ENCODE measurements around the gene NUDCD3.

The NUDCD3 gene

GRCh38 chr7:44471436-44471835 is 19.0 kb downstream of the NUDCD3 start:
- H3K27me3 ChIP-seq (ENCODE audit: control insufficient read depth, insufficient read depth, low read length), result no peaks in the 10 kb centered on the region
- no peak overlapping the region for H3K4me3 ChIP-seq (ENCODE audit: low read length)
- no peak overlapping the region for H3K9ac ChIP-seq (ENCODE audit: low read length)
- H3K9me3 ChIP-seq (ENCODE audit: control insufficient read depth, low read length), result no peaks in the 10 kb centered on the region
- H3K36me3 ChIP-seq (ENCODE audit: control insufficient read depth, insufficient read depth, low read length), result no peaks in the 10 kb centered on the region
- H3K4me1 ChIP-seq (ENCODE audit: control insufficient read depth, insufficient read depth, low read length), result peaks cover 3% of the 10 kb centered on the region

DNA sequence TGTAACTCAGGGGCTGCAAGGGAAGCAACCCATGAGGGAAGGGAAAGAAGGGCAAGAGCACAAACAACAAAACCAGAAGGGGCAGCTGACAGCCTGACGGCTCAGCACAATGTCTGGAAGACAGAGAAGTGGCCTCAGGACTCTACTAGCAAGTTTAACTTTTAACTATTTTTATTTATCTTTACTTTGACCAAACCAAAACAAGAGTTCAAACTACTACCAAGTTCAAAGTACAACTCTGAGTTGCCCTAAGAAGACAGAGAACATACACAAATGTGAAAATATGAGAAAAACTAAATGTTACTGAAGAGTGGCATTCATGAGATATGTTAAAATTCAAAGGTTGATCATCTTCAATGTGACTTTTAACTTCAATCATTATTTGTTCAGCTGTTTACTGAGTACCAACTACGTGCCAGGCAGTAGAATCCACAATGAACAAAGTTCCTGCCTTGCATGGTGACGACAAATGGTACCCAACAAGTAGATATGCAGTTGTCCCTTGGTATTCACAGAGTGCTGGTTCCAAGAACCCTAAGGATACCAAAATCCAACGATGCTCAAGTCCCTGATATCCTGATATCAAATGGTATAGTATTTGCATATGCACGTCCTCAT is 19.7 kb downstream of the NUDCD3 start:
- Histone ChIP-seq H3K27me3 (ENCODE audit: control insufficient read depth, insufficient read depth, low read length) (no peaks in the 10 kb centered on the region), H3K9me3 (ENCODE audit: control insufficient read depth, low read length) (no peaks in the 10 kb centered on the region), H3K4me3 (ENCODE audit: low read length) (no peak overlapping the region), H3K36me3 (ENCODE audit: control insufficient read depth, insufficient read depth, low read length) (no peaks in the 10 kb centered on the region), H3K9ac (ENCODE audit: low read length) (no peak overlapping the region), H3K4me1 (ENCODE audit: control insufficient read depth, insufficient read depth, low read length) (peaks cover 3% of the 10 kb centered on the region)

DNA sequence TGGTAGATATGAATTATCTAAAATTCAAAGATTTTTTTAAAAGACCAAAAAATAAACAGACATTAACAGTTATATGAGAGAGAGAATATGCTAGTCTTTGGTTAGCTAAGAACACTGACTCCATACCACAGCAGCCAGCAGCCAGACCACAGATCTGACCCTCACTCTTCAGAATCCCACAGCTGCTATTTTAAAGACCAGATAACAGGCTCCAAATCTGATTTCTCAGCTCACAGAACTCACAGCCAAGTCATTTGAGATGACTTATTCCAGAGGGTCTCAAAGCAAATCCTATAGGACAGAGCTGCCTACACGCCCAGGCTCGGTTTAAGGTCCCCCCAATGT is 20.4 kb downstream of the NUDCD3 start:
- no peak overlapping the region for H3K9ac ChIP-seq (ENCODE audit: low read length)
- H3K4me3 ChIP-seq (ENCODE audit: low read length), result no peak overlapping the region
- H3K4me1 ChIP-seq (ENCODE audit: control insufficient read depth, insufficient read depth, low read length), result peaks cover 3% of the 10 kb centered on the region
- H3K36me3 ChIP-seq (ENCODE audit: control insufficient read depth, insufficient read depth, low read length), result no peaks in the 10 kb centered on the region
- H3K27me3 ChIP-seq (ENCODE audit: control insufficient read depth, insufficient read depth, low read length), result no peaks in the 10 kb centered on the region
- no peaks in the 10 kb centered on the region for H3K9me3 ChIP-seq (ENCODE audit: control insufficient read depth, low read length)

DNA sequence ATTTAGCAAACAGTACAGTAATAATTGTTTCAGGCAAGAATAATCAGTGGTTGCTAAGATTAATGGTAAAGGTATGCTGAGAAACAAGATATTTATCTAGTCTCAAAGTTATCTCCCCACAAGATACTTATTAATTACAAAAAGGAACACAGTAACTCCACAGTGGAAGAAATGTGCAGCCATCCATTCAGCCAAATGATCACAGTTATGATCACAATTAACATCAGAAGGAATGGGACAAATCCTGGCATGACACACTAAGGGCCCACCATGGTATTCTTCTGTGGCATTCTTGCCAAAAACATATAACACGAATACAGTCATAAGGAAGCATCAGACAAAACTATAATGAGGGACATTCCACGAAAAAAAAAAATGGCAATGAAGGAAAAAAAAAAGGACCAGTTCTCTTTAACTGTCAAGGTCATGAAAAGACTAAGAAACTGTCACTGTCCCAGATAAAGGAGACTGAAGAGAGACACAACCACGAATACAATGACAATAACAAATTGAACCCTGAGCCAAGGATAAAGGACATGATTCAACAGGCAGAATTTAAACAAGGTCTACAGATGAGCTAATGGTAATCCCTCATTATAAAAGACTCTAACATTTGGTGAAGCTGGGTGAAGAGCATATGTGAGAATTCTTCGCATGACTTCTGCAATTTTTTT is 20.9 kb downstream of the NUDCD3 start:
- peaks cover 3% of the 10 kb centered on the region for H3K4me1 ChIP-seq (ENCODE audit: control insufficient read depth, insufficient read depth, low read length)
- no peaks in the 10 kb centered on the region for H3K27me3 ChIP-seq (ENCODE audit: control insufficient read depth, insufficient read depth, low read length)
- H3K36me3 ChIP-seq (ENCODE audit: control insufficient read depth, insufficient read depth, low read length), result no peaks in the 10 kb centered on the region
- H3K9me3 ChIP-seq (ENCODE audit: control insufficient read depth, low read length), result no peaks in the 10 kb centered on the region
- H3K9ac ChIP-seq (ENCODE audit: low read length), result no peak overlapping the region
- no peak overlapping the region for H3K4me3 ChIP-seq (ENCODE audit: low read length)

DNA sequence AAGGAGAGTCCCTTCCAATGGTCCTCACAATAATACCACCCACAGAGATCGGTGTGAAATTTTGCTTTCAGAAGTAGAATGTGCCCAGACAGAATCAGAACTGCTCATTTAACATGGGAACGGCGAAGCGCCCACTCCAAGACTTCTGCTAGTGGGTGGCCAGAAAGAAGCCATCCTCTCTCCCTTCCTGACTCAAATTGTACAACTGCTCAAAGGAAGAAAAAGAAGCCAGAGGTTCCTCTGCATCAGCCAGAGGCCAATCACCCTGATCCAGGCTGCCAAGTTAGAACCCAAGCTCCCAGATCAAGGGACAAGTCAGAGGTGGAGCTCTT is 23.3 kb downstream of the NUDCD3 start:
- no peak overlapping the region for H3K9ac ChIP-seq (ENCODE audit: low read length)
- no peaks in the 10 kb centered on the region for H3K36me3 ChIP-seq (ENCODE audit: control insufficient read depth, insufficient read depth, low read length)
- H3K4me1 ChIP-seq (ENCODE audit: control insufficient read depth, insufficient read depth, low read length), result peaks cover 3% of the 10 kb centered on the region
- no peaks in the 10 kb centered on the region for H3K9me3 ChIP-seq (ENCODE audit: control insufficient read depth, low read length)
- no peaks in the 10 kb centered on the region for H3K27me3 ChIP-seq (ENCODE audit: control insufficient read depth, insufficient read depth, low read length)
- no peak overlapping the region for H3K4me3 ChIP-seq (ENCODE audit: low read length)

- Histone ChIP-seq H3K4me3 (ENCODE audit: low read length) (no peak overlapping the region), H3K4me1 (ENCODE audit: control insufficient read depth, insufficient read depth, low read length) (peaks cover 3% of the 10 kb centered on the region), H3K9ac (ENCODE audit: low read length) (no peak overlapping the region), H3K9me3 (ENCODE audit: control insufficient read depth, low read length) (no peaks in the 10 kb centered on the region), H3K27me3 (ENCODE audit: control insufficient read depth, insufficient read depth, low read length) (no peaks in the 10 kb centered on the region), H3K36me3 (ENCODE audit: control insufficient read depth, insufficient read depth, low read length) (no peaks in the 10 kb centered on the region)
Observed at GRCh38 chr7:44466300-44467216, 23.9 kb downstream of the NUDCD3 start.

DNA sequence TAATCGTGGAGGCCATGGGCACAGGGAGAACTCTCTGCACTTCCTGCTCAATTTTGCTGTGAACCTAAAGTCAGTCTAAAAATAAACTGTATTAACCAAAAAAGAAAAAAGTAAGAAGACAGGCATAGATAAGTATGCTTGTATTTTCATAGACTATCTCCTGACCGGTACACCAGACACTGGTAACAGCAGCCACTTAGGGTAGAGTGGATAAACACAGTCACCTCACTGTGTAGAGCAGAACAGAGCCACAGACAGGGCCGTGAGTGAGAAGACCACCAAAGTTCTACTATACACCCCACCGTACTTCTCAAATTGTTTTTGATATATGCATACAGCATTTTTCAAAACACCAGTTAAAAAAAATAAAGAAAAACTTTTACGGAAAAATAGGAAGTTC is 25.0 kb downstream of the NUDCD3 start:
- no peaks in the 10 kb centered on the region for H3K9me3 ChIP-seq (ENCODE audit: control insufficient read depth, low read length)
- no peaks in the 10 kb centered on the region for H3K27me3 ChIP-seq (ENCODE audit: control insufficient read depth, insufficient read depth, low read length)
- no peaks in the 10 kb centered on the region for H3K36me3 ChIP-seq (ENCODE audit: control insufficient read depth, insufficient read depth, low read length)
- H3K4me1 ChIP-seq (ENCODE audit: control insufficient read depth, insufficient read depth, low read length), result peaks cover 3% of the 10 kb centered on the region
- H3K4me3 ChIP-seq (ENCODE audit: low read length), result no peak overlapping the region
- H3K9ac ChIP-seq (ENCODE audit: low read length), result no peak overlapping the region

DNA sequence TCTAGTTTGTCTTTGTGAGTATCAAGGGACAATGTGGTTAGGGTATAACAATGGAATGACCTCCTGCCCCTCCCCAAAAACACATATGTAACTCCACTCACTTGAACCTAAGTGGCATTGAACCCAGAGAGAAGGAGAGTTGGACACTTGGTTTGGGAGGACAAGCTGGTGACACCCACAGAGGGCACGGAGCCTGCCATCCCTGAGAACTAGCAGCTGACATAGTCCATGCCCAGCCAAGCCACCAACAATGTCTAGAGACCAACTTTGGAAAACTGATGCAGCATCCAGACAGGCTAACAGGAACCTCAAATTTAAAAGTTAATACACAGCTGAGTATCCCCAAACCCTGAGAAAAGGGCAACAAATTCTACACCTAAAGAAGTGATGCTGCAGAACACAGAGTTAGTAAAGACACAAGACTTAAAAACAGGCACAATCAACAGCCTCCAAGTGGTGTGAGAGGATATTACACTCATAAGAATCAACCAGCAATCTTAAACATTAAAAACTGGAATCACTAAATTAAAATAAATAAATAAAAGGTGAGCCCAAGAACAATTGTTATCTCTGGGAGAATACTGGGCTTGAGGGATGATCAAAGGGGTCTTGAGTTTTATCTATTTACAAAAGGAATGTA is 27.2 kb downstream of the NUDCD3 start:
- H3K36me3 ChIP-seq (ENCODE audit: control insufficient read depth, insufficient read depth, low read length), result no peaks in the 10 kb centered on the region
- no peaks in the 10 kb centered on the region for H3K27me3 ChIP-seq (ENCODE audit: control insufficient read depth, insufficient read depth, low read length)
- H3K4me3 ChIP-seq (ENCODE audit: low read length), result no peak overlapping the region
- H3K9me3 ChIP-seq (ENCODE audit: control insufficient read depth, low read length), result no peaks in the 10 kb centered on the region
- no peaks in the 10 kb centered on the region for H3K4me1 ChIP-seq (ENCODE audit: control insufficient read depth, insufficient read depth, low read length)
- H3K9ac ChIP-seq (ENCODE audit: low read length), result no peak overlapping the region

- H3K4me1 ChIP-seq (ENCODE audit: control insufficient read depth, insufficient read depth, low read length), result no peaks in the 10 kb centered on the region
- H3K9ac ChIP-seq (ENCODE audit: low read length), result no peak overlapping the region
- no peaks in the 10 kb centered on the region for H3K9me3 ChIP-seq (ENCODE audit: control insufficient read depth, low read length)
- no peaks in the 10 kb centered on the region for H3K36me3 ChIP-seq (ENCODE audit: control insufficient read depth, insufficient read depth, low read length)
- no peaks in the 10 kb centered on the region for H3K27me3 ChIP-seq (ENCODE audit: control insufficient read depth, insufficient read depth, low read length)
- no peak overlapping the region for H3K4me3 ChIP-seq (ENCODE audit: low read length)
Observed at GRCh38 chr7:44461387-44461786, 29.1 kb downstream of the NUDCD3 start.

DNA sequence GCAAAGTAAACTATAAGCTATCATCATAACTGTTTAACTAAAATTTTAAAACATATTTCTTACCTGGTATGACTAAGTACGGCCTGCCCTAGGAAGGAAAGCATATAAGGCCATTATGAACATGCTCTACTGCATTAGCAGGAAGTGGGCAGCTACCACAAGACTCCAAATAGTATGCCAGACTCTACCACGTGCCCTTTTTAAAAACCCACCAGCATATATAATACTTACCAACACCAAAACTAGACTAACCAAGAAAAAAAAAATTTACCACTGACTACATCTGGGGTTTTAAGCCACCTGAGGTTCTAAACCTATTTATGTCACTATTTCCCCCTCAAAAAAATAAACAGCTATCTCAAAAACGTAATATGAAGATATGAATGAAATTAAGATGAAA is 30.1 kb downstream of the NUDCD3 start:
- no peaks in the 10 kb centered on the region for H3K9me3 ChIP-seq (ENCODE audit: control insufficient read depth, low read length)
- H3K4me3 ChIP-seq (ENCODE audit: low read length), result no peak overlapping the region
- H3K4me1 ChIP-seq (ENCODE audit: control insufficient read depth, insufficient read depth, low read length), result no peaks in the 10 kb centered on the region
- no peak overlapping the region for H3K9ac ChIP-seq (ENCODE audit: low read length)
- H3K36me3 ChIP-seq (ENCODE audit: control insufficient read depth, insufficient read depth, low read length), result no peaks in the 10 kb centered on the region
- H3K27me3 ChIP-seq (ENCODE audit: control insufficient read depth, insufficient read depth, low read length), result no peaks in the 10 kb centered on the region

GRCh38 chr7:44455155-44455554 is 35.3 kb downstream of the NUDCD3 start:
- no peaks in the 10 kb centered on the region for H3K36me3 ChIP-seq (ENCODE audit: control insufficient read depth, insufficient read depth, low read length)
- H3K27me3 ChIP-seq (ENCODE audit: control insufficient read depth, insufficient read depth, low read length), result no peaks in the 10 kb centered on the region
- H3K9ac ChIP-seq (ENCODE audit: low read length), result no peak overlapping the region
- no peaks in the 10 kb centered on the region for H3K4me1 ChIP-seq (ENCODE audit: control insufficient read depth, insufficient read depth, low read length)
- no peaks in the 10 kb centered on the region for H3K9me3 ChIP-seq (ENCODE audit: control insufficient read depth, low read length)
- H3K4me3 ChIP-seq (ENCODE audit: low read length), result no peak overlapping the region

- Histone ChIP-seq H3K4me3 (ENCODE audit: low read length) (no peak overlapping the region), H3K4me1 (ENCODE audit: control insufficient read depth, insufficient read depth, low read length) (no peaks in the 10 kb centered on the region), H3K36me3 (ENCODE audit: control insufficient read depth, insufficient read depth, low read length) (no peaks in the 10 kb centered on the region), H3K9ac (ENCODE audit: low read length) (no peak overlapping the region), H3K9me3 (ENCODE audit: control insufficient read depth, low read length) (no peaks in the 10 kb centered on the region), H3K27me3 (ENCODE audit: control insufficient read depth, insufficient read depth, low read length) (no peaks in the 10 kb centered on the region)
Observed at GRCh38 chr7:44454348-44454747, 36.1 kb downstream of the NUDCD3 start.

Data from mucosa of stomach (tissue), 1 donor.